Measurements from ENCODE around the gene DLGAP4.

DNA sequence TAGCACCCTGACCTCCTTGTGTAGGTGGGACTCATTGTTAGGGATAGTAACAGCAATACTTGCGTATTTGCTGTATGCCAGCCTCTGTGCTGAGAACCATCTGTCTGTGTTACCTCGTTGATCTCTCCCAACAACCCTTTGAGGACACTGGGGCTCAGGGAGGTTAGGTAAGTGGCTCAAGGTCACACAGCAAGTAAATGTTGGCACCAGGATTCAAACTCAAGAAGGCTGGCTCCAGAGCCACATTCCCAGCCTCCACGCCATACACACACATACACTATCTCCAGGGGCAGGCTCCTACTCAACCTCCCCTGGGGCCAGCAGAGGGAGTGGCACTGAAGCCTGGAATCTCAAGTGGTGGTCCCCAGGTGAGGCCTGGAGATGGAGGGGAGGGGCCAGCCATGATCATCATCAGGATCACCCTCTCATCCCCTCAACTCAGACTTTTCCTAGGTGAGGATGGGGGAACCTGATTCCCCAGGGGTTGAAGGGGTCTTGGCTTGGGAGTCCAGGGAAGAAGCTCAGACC lies 109.4 kb downstream of the DLGAP4 start:
- TF ChIP-seq, protein P1, sequence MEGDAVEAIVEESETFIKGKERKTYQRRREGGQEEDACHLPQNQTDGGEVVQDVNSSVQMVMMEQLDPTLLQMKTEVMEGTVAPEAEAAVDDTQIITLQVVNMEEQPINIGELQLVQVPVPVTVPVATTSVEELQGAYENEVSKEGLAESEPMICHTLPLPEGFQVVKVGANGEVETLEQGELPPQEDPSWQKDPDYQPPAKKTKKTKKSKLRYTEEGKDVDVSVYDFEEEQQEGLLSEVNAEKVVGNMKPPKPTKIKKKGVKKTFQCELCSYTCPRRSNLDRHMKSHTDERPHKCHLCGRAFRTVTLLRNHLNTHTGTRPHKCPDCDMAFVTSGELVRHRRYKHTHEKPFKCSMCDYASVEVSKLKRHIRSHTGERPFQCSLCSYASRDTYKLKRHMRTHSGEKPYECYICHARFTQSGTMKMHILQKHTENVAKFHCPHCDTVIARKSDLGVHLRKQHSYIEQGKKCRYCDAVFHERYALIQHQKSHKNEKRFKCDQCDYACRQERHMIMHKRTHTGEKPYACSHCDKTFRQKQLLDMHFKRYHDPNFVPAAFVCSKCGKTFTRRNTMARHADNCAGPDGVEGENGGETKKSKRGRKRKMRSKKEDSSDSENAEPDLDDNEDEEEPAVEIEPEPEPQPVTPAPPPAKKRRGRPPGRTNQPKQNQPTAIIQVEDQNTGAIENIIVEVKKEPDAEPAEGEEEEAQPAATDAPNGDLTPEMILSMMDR (IDR thresholded peaks at IDR 0.05), result no peak
- TF ChIP-seq POLR2A (IDR thresholded peaks at IDR 0.05), result no peak
- no peak for TF ChIP-seq POLR2AphosphoS5 (IDR thresholded peaks at IDR 0.05)
- TF ChIP-seq EP300 (IDR thresholded peaks at IDR 0.05), result no peak

Data from stomach (tissue), 4 donors.